Measurements from ENCODE around the gene C19orf67.
A peak's percentile ranks its signal among the peaks of the same experiment; 100 is the strongest.

C19orf67 gene

GRCh38 chr19:14096272-14096992, 10.8 kb upstream of the C19orf67 start:
- H3K4me1 Mint-ChIP-seq (ENCODE audit: low read depth) = peaks cover 9% of the 10 kb centered on the region
- peaks cover 17% of the 10 kb centered on the region for H3K36me3 Mint-ChIP-seq (ENCODE audit: low read depth)
- H3K4me3 Mint-ChIP-seq = no peak overlapping the region
- H3K27me3 Mint-ChIP-seq = no peaks in the 10 kb centered on the region
- H3K9me3 Mint-ChIP-seq = peaks cover 6% of the 10 kb centered on the region
- H3K27ac Mint-ChIP-seq = no peak overlapping the region

DNA sequence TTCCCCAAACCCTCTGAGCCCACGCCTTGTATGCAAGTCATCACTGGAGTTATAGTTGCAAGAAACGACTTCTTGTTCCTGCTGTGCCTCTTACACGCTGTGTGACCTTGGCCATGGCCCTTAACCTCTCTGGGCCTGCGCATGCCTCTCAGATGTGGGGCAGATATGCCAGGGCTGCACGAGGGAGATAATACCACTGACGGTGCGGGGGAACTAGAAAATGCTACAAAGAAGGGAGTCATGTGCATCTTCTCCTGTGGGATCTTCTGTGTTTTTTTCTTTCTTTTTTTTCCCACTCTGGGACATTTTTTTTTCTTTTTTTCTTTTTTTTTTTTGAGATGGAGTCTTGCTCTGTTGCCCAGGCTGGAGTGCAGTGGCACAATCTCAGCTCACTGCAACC, 9.3 kb upstream of the C19orf67 start:
- Mint-ChIP-seq H3K36me3 (ENCODE audit: low read depth) (peaks cover 13% of the 10 kb centered on the region), H3K27me3 (no peaks in the 10 kb centered on the region), H3K4me1 (ENCODE audit: low read depth) (peaks cover 10% of the 10 kb centered on the region), H3K9me3 (peaks cover 6% of the 10 kb centered on the region), H3K27ac (no peak overlapping the region), H3K4me3 (no peak overlapping the region)

- H3K9me3 Mint-ChIP-seq = peaks cover 6% of the 10 kb centered on the region
- H3K4me1 Mint-ChIP-seq (ENCODE audit: low read depth) = peaks cover 16% of the 10 kb centered on the region
- peak overlapping the region; percentile 52 for H3K27ac Mint-ChIP-seq
- peak overlapping the region; percentile 59 for H3K4me3 Mint-ChIP-seq
- H3K27me3 Mint-ChIP-seq = no peaks in the 10 kb centered on the region
- peaks cover 23% of the 10 kb centered on the region for H3K36me3 Mint-ChIP-seq (ENCODE audit: low read depth)
These were observed 7.7 kb upstream of the C19orf67 start for GRCh38 chr19:14093117-14093823.

GRCh38 chr19:14091813-14092462, 6.4 kb upstream of the C19orf67 start:
- Mint-ChIP-seq H3K4me1 (ENCODE audit: low read depth) (peaks cover 16% of the 10 kb centered on the region), H3K9me3 (peaks cover 6% of the 10 kb centered on the region), H3K27me3 (no peaks in the 10 kb centered on the region), H3K4me3 (peak overlapping the region; percentile 93), H3K27ac (peak overlapping the region; percentile 95), H3K36me3 (ENCODE audit: low read depth) (peaks cover 27% of the 10 kb centered on the region)

- Mint-ChIP-seq H3K27me3 (no peaks in the 10 kb centered on the region), H3K4me3 (peak overlapping the region; percentile 93), H3K9me3 (peaks cover 6% of the 10 kb centered on the region), H3K36me3 (ENCODE audit: low read depth) (peaks cover 23% of the 10 kb centered on the region), H3K4me1 (ENCODE audit: low read depth) (peaks cover 16% of the 10 kb centered on the region), H3K27ac (peak overlapping the region; percentile 95)
These were observed 5.7 kb upstream of the C19orf67 start for GRCh38 chr19:14091081-14091812.

- peaks cover 6% of the 10 kb centered on the region for H3K9me3 Mint-ChIP-seq
- H3K36me3 Mint-ChIP-seq (ENCODE audit: low read depth) = peaks cover 23% of the 10 kb centered on the region
- peak within 1 kb of the TSS; percentile 95 for H3K27ac Mint-ChIP-seq
- H3K27me3 Mint-ChIP-seq = no peaks in the 10 kb centered on the region
- H3K4me3 Mint-ChIP-seq = peak within 1 kb of the TSS; percentile 93
- peaks cover 16% of the 10 kb centered on the region for H3K4me1 Mint-ChIP-seq (ENCODE audit: low read depth)
These were observed 5.0 kb upstream of the C19orf67 start, which contains the start of gene SAMD1 for GRCh38 chr19:14090509-14091080. TSS of gene SAMD1 (minus strand) at chr19:14090751.

DNA sequence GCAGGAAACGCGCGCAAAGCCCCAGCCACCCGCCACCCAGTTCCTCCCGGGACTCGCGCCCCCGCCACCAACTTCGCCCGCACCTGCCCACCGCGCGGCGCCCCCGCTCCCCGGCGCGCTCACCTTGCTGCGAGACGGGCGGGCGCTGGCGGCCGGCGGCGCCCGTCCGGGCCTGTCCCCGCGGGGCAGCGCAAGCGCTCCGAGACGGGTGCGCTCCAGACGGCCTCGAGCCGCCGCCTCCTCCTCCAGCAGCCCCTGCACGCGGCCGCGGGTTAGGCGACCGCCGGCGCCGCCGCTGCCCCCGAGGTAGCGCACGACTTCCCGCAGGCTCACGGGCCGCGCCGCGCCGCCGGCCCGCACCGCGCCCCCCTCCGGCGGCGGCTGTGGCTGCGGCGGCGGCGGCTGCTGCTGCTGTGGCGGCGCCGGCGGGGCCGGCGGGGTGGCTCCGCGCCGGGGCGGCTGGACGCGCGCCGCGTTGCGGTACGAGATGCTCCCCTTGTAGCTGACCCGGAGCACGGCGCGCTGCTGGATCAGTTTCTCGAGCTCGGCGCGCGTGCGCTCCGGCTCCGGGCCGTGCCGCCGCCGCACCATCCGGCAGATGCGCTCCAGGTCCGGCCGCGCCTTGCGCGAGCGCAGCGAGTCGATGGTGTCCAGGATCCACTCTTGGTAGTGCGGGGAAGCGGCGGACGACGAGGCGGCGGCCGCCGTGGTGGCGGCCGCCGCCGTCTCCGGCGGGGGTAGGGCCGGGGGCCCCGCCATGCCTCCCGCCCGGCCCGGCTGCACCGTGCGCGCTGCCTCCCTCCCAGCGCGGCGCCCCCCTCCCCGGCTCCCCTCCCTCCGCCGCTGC, 4.3 kb upstream of the C19orf67 start:
- Mint-ChIP-seq H3K4me3 (peak overlapping the region; percentile 78), H3K36me3 (ENCODE audit: low read depth) (peaks cover 23% of the 10 kb centered on the region), H3K27ac (peak overlapping the region; percentile 77)

GRCh38 chr19:14089412-14089661, 3.8 kb upstream of the C19orf67 start:
- Mint-ChIP-seq H3K27ac (peak overlapping the region; percentile 77), H3K4me1 (ENCODE audit: low read depth) (peaks cover 16% of the 10 kb centered on the region)

More for the DNA sequence above, 4.3 kb upstream of the C19orf67 start:
- H3K9me3 Mint-ChIP-seq = peaks cover 6% of the 10 kb centered on the region
- H3K4me1 Mint-ChIP-seq (ENCODE audit: low read depth) = peaks cover 16% of the 10 kb centered on the region
- no peaks in the 10 kb centered on the region for H3K27me3 Mint-ChIP-seq

DNA sequence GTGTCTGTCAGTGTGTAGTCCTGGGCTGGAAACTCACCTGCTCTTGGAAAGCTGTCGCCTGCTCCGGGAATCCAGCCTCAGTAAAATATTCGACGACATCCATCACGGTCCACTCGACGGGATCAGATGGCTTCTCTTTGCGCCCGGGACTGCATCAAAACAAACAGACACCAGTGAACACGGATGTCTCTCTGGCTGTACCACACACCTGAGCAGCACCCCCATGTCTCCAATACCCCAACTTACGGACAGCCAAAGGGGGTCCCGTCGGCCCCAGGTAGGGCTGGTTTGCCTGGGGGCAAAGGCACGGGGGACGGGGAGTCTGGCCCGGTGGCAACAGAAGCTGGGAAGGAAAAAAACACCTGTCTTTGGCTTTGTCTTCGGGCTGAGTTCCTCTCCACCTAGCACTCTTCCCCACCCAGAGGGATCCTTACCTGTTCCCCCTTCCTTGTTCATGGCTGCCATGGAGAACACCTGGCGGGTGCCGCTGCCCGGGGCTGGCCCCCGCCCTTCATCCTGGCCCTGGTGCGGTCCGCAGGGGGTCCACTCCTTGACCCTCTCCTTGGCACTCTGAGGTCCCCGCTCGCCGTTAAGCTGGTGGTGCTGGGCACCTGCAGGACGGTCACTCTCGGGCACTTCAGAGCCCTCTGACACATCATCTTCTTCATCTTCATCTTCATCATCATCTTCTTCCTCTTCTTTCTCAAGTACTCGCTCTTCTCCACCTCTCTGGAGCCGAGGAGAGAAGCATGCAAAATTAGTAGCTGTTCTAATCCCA, 3.2 kb upstream of the C19orf67 start:
- H3K9me3 Mint-ChIP-seq = peaks cover 6% of the 10 kb centered on the region
- H3K27me3 Mint-ChIP-seq = no peaks in the 10 kb centered on the region
- peaks cover 16% of the 10 kb centered on the region for H3K4me1 Mint-ChIP-seq (ENCODE audit: low read depth)
- peak overlapping the region; percentile 77 for H3K27ac Mint-ChIP-seq
- H3K36me3 Mint-ChIP-seq (ENCODE audit: low read depth) = peaks cover 23% of the 10 kb centered on the region
- peak overlapping the region; percentile 77 for H3K4me3 Mint-ChIP-seq

More at GRCh38 chr19:14089412-14089661, 3.8 kb upstream of the C19orf67 start:
- no peaks in the 10 kb centered on the region for H3K27me3 Mint-ChIP-seq
- H3K9me3 Mint-ChIP-seq = peaks cover 6% of the 10 kb centered on the region
- H3K36me3 Mint-ChIP-seq (ENCODE audit: low read depth) = peaks cover 23% of the 10 kb centered on the region
- peak overlapping the region; percentile 77 for H3K4me3 Mint-ChIP-seq

DNA sequence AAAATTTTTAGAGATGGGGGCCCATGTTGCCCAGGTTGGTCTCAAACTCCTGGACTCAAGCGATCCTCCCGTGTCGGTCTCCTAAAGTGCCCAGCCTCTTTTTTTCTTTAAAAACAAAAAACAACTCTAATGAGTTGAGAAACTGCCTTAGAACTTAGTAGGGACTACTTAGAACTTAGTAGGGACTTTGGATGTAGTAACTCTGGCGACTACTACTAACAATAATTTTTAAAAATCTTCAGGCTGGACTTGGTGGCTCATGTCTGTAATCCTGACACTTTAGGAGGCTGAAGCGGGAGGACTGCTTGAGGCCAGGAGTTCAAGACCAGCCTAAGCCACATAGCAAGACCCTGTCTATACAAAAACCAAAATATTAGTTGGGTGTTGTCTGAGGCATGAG, 515 bp upstream of the C19orf67 start:
- Mint-ChIP-seq H3K9me3 (no peaks in the 10 kb centered on the region), H3K4me3 (no peak overlapping the region), H3K27me3 (no peaks in the 10 kb centered on the region), H3K4me1 (ENCODE audit: low read depth) (peaks cover 11% of the 10 kb centered on the region), H3K36me3 (ENCODE audit: low read depth) (peaks cover 15% of the 10 kb centered on the region), H3K27ac (no peak overlapping the region)

GRCh38 chr19:14082675-14082960, 3.0 kb downstream of the C19orf67 start:
- Mint-ChIP-seq H3K27me3 (no peaks in the 10 kb centered on the region), H3K36me3 (ENCODE audit: low read depth) (no peaks in the 10 kb centered on the region), H3K4me3 (peak overlapping the region; percentile 89), H3K4me1 (ENCODE audit: low read depth) (peaks cover 11% of the 10 kb centered on the region), H3K27ac (no peak overlapping the region), H3K9me3 (no peaks in the 10 kb centered on the region)

GRCh38 chr19:14081797-14082674, 3.5 kb downstream of the C19orf67 start:
- H3K36me3 Mint-ChIP-seq (ENCODE audit: low read depth) = no peaks in the 10 kb centered on the region
- peak overlapping the region; percentile 89 for H3K4me3 Mint-ChIP-seq
- H3K27ac Mint-ChIP-seq = peak overlapping the region; percentile 87
- peaks cover 11% of the 10 kb centered on the region for H3K4me1 Mint-ChIP-seq (ENCODE audit: low read depth)
- H3K27me3 Mint-ChIP-seq = no peaks in the 10 kb centered on the region
- no peaks in the 10 kb centered on the region for H3K9me3 Mint-ChIP-seq

All from stimulated activated naive CD8-positive, alpha-beta T cell treated with anti-CD3 and anti-CD28 coated beads, Interleukin-15, Interleukin-2, amounts not matched to agents 100 ng/mL and 50 ng/mL, for 24 hours (primary cell).